HL-60 (cell line): Measurements from ENCODE around the gene FBXO3.
A peak's percentile ranks its signal among the peaks of the same experiment; 100 is the strongest.
"Not testable (repeated sequence)": the region's sequence is repeated elsewhere in the genome, so short reads cannot be mapped to it uniquely, and the experiment has no call there.

Source experiments
- DNase-seq, 2 experiments: peaks; one replicate each; pipeline ENCODE4 v3.0.0-alpha.2; 2010 to 2020; ENCODE audit warnings: low read depth in 1 of 2, low spot score in 1 of 2
- H3K27ac ChIP-seq: fragments of 250-450 bp; sonication (Bioruptor Pico); replicated peaks from 2 replicates; pipeline ENCODE4 v1.5.1; 2020; ENCODE audit warnings: mild to moderate bottlenecking, moderate library complexity
- H3K27me3 ChIP-seq: fragments of 250-450 bp; sonication (Bioruptor Pico); 2 replicates; pipeline ENCODE4 v1.5.1; 2021; ENCODE audit warnings: mild to moderate bottlenecking, moderate library complexity; ENCODE audit not compliant: insufficient read depth, poor library complexity, severe bottlenecking
- H3K4me3 ChIP-seq: replicated peaks from 2 replicates; pipeline ENCODE4 v1.5.1; 2011; ENCODE audit warnings: mild to moderate bottlenecking, control low read depth, low read length; ENCODE audit not compliant: insufficient read depth
- GABPA ChIP-seq: IDR thresholded peaks from 2 replicates; pipeline ENCODE4 v1.6.1; 2012; ENCODE audit warnings: low read depth
- POLR2AphosphoS5 ChIP-seq: IDR thresholded peaks from 2 replicates; pipeline ENCODE4 v1.6.1; 2012; ENCODE audit warnings: low read depth
- SPI1 ChIP-seq: IDR thresholded peaks from 2 replicates; pipeline ENCODE4 v1.6.1; 2012; ENCODE audit warnings: low read depth, mild to moderate bottlenecking, borderline replicate concordance
- TF ChIP-seq, protein P1 (sequence below): IDR thresholded peaks from one replicate; pipeline ENCODE4 v1.5.1; 2011; ENCODE audit warnings: low read length, control low read depth, inconsistent platforms; ENCODE audit not compliant: insufficient read depth
- TF ChIP-seq, protein P2 (sequence below): IDR thresholded peaks from 2 replicates; pipeline ENCODE4 v1.6.1; 2012; ENCODE audit warnings: low read depth; ENCODE audit not compliant: insufficient replicate concordance

Gene FBXO3

DNA sequence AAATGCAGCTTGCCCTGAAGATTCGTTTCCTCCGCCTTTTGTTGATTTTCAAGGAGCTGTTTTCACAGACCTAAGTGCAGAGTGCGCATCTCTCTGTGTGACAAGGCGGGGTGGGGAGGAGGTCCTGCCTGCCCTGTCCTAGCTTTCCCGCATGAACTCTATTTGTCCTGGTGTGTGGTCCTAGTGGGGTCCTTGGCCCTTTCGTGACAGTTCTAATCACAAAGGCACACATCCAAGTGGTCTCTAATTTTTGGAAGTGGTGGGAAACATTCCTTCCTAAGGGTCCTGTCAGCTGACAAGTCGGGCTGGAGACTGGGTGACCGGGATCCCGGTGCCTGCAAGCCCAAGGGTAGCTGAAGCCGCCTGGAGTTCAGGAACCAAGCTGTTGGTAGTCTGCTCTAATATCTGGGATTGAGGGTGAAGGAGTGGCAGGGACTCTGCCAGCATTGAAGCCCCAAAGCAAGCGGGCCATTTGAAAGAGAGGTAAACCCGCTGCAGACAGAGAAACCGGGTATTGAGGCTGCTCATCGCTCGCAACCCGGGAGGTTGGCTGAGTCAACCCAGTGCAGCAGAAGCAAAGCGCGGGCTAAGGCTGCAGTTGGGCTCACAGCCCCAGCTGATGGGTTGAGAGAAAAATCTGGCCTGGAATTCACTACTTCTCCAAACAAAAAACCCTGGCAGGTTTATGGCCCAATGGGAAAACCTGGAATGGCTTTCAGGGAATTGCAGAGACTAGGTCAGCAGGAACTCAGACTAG lies 28.1 kb upstream of the FBXO3 start:
- H3K4me3 ChIP-seq: no peak overlapping the region
- peaks cover 33% of the 10 kb centered on the region for H3K27me3 ChIP-seq
- TF ChIP-seq, protein P1, sequence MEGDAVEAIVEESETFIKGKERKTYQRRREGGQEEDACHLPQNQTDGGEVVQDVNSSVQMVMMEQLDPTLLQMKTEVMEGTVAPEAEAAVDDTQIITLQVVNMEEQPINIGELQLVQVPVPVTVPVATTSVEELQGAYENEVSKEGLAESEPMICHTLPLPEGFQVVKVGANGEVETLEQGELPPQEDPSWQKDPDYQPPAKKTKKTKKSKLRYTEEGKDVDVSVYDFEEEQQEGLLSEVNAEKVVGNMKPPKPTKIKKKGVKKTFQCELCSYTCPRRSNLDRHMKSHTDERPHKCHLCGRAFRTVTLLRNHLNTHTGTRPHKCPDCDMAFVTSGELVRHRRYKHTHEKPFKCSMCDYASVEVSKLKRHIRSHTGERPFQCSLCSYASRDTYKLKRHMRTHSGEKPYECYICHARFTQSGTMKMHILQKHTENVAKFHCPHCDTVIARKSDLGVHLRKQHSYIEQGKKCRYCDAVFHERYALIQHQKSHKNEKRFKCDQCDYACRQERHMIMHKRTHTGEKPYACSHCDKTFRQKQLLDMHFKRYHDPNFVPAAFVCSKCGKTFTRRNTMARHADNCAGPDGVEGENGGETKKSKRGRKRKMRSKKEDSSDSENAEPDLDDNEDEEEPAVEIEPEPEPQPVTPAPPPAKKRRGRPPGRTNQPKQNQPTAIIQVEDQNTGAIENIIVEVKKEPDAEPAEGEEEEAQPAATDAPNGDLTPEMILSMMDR: no peak
- TF ChIP-seq POLR2AphosphoS5 (no peak), GABPA (no peak), SPI1 (no peak)
- TF ChIP-seq, protein P2, sequence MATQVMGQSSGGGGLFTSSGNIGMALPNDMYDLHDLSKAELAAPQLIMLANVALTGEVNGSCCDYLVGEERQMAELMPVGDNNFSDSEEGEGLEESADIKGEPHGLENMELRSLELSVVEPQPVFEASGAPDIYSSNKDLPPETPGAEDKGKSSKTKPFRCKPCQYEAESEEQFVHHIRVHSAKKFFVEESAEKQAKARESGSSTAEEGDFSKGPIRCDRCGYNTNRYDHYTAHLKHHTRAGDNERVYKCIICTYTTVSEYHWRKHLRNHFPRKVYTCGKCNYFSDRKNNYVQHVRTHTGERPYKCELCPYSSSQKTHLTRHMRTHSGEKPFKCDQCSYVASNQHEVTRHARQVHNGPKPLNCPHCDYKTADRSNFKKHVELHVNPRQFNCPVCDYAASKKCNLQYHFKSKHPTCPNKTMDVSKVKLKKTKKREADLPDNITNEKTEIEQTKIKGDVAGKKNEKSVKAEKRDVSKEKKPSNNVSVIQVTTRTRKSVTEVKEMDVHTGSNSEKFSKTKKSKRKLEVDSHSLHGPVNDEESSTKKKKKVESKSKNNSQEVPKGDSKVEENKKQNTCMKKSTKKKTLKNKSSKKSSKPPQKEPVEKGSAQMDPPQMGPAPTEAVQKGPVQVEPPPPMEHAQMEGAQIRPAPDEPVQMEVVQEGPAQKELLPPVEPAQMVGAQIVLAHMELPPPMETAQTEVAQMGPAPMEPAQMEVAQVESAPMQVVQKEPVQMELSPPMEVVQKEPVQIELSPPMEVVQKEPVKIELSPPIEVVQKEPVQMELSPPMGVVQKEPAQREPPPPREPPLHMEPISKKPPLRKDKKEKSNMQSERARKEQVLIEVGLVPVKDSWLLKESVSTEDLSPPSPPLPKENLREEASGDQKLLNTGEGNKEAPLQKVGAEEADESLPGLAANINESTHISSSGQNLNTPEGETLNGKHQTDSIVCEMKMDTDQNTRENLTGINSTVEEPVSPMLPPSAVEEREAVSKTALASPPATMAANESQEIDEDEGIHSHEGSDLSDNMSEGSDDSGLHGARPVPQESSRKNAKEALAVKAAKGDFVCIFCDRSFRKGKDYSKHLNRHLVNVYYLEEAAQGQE: no peak
- H3K27ac ChIP-seq: no peak overlapping the region
- DNase-seq: peak; percentile 6 to 11

DNA sequence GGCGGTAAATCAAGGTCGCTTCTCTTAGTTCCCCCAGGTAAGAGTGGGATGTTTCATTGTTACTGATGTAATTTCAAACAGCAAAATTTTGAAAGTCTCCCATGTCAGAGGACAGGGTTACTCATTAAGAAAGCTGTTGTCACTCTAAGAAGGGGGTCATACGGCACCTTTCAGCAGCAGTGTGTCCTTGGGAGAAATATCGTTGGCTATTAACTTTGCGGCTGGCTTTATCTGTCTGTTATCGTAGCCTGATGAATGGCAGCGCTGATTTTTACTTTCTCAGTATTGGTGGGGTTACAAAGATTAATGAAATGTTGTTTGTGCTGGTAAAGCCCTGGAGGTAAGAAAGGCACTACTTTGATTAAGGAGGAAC lies 27.5 kb upstream of the FBXO3 start:
- Histone ChIP-seq H3K4me3 (no peak overlapping the region), H3K27me3 (peaks cover 33% of the 10 kb centered on the region), H3K27ac (no peak overlapping the region)
- DNase-seq: no peak
- TF ChIP-seq, protein P2: no peak

DNA sequence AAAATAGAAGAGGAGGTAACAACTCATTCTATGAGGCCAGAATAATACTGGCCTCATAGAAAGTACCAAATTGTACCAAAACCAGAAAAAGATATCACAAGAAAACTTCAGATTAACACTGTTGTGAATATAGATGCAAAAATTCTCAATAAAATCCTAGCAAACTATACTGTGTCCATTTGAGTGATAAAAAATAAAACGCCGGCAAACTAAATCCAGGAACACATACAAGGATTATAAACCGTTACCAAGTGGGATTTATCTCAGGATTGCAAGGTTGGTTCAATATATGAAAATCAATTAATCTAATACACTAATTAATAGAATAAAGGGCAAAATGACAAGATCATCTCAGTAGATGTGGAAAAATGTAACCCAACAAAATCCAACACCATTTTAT lies 23.6 kb upstream of the FBXO3 start:
- Histone ChIP-seq H3K27me3 (peaks cover 36% of the 10 kb centered on the region), H3K27ac (no peak overlapping the region), H3K4me3 (no peak overlapping the region)
- TF ChIP-seq, protein P2: no peak
- TF ChIP-seq SPI1: no peak
- TF ChIP-seq, protein P1: no peak
- no peak for TF ChIP-seq GABPA
- no peak for TF ChIP-seq POLR2AphosphoS5
- no peak for DNase-seq

DNA sequence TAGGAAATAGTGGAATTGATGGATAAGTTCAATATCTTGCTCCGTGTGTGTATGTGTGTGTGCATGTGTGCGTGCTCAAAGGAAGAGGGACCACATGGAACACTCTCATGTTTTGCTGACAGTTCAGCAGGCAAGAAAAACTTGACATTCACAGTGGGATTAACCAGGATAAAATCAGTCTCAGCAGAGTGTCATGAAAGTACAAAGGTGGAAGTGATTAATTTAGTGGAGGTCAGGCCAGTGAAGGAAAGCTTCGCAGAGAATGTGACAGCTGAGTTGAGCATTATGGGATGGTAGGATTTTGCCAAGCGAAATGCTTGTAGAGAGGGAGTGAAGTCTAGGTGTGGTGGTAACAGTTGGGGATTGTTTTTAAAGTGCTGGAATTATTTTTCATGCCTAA lies 15.7 kb upstream of the FBXO3 start:
- no peak for DNase-seq
- H3K27me3 ChIP-seq: peaks cover 8% of the 10 kb centered on the region
- no peak overlapping the region for H3K4me3 ChIP-seq
- no peak overlapping the region for H3K27ac ChIP-seq
- TF ChIP-seq POLR2AphosphoS5 (no peak), SPI1 (no peak), GABPA (no peak)
- TF ChIP-seq, protein P1: no peak
- TF ChIP-seq, protein P2: no peak

DNA sequence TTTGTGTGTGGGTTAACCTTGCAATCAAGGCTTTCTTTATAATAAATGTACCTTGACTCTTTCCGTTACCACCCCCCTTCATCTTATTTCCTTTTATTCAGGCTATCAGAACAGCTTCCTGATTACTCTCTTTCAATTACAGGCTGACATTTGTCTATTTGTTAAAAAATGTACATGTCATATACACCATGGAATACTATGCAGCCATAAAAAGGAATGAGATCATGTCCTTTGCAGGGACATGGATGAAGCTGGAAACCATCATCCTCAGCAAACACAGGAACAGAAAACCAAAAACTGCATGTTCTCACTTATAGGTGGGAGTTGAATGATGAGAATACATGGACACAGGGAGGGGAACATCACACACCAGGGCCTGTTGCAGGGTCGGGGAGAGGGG lies 13.8 kb upstream of the FBXO3 start:
- H3K27ac ChIP-seq, H3K27me3 ChIP-seq, DNase-seq, H3K4me3 ChIP-seq: not testable (repeated sequence)
